AG09309 (cell line): ENCODE data around the gene TNFAIP1.

Experiments used
- DNase-seq: peaks from one replicate; pipeline ENCODE4 v3.0.0-alpha.2; 2010; ENCODE audit warnings: low read depth
- H3K4me3 ChIP-seq: 2 replicates; pipeline ENCODE4 v1.5.1; 2011; ENCODE audit warnings: mild to moderate bottlenecking, low read depth, low read length, moderate library complexity; ENCODE audit not compliant: control insufficient read depth
- CTCF ChIP-seq: IDR thresholded peaks from 2 replicates; pipeline ENCODE4 v1.5.1; 2011; ENCODE audit warnings: mild to moderate bottlenecking, low read depth, low read length, inconsistent platforms; ENCODE audit not compliant: insufficient read depth, control insufficient read depth; ENCODE audit errors: missing control alignments

TNFAIP1 gene

GRCh38 chr17:28344435-28344901 is 8.9 kb downstream of the TNFAIP1 start:
- no peak overlapping the region for H3K4me3 ChIP-seq
- DNase-seq = no peak
- no peak for TF ChIP-seq CTCF

- no peak overlapping the region for H3K4me3 ChIP-seq
- no peak for TF ChIP-seq CTCF
- no peak for DNase-seq
Observed at GRCh38 chr17:28345419-28346198, 10.0 kb downstream of the TNFAIP1 start.

- no peak for DNase-seq
- H3K4me3 ChIP-seq = no peak overlapping the region
- TF ChIP-seq CTCF = no peak
Observed at GRCh38 chr17:28346199-28346580, 10.6 kb downstream of the TNFAIP1 start.

GRCh38 chr17:28346746-28347246 is 11.2 kb downstream of the TNFAIP1 start:
- peak; percentile 36 for TF ChIP-seq CTCF
- no peak overlapping the region for H3K4me3 ChIP-seq
- DNase-seq = no peak

GRCh38 chr17:28347261-28347891 is 11.8 kb downstream of the TNFAIP1 start:
- TF ChIP-seq CTCF = no peak
- DNase-seq = peak; percentile 83
- no peak overlapping the region for H3K4me3 ChIP-seq

- H3K4me3 ChIP-seq = no peak overlapping the region
- no peak for DNase-seq
- TF ChIP-seq CTCF = no peak
Observed at GRCh38 chr17:28348979-28349378, 13.4 kb downstream of the TNFAIP1 start.
